Left ventricle myocardium inferior (tissue), 1 donor: ENCODE measurements around the gene RPRD2. TPM values are rescaled to one million over a fixed set of nuclear protein-coding genes. Genes with fewer than 3 reads are reported as not detected.
"Not testable (repeated sequence)": the region's sequence is repeated elsewhere in the genome, so short reads cannot be mapped to it uniquely, and the experiment has no call there.

Source experiments
- DNase-seq: peaks from one replicate; pipeline ENCODE4 v3.0.0-alpha.2; 2020
- H3K27ac ChIP-seq: fragments of 200-600 bp; replicated peaks from 2 replicates; pipeline ENCODE4 v1.8.0; 2021
- H3K27me3 ChIP-seq: fragments of 200-600 bp; 2 replicates; pipeline ENCODE4 v1.8.0; 2021; ENCODE audit warnings: low read depth
- H3K36me3 ChIP-seq: fragments of 200-600 bp; 2 replicates; pipeline ENCODE4 v1.8.0; 2021
- H3K4me1 ChIP-seq: fragments of 200-600 bp; 2 replicates; pipeline ENCODE4 v1.8.0; 2021
- H3K4me3 ChIP-seq: fragments of 200-600 bp; 2 replicates; pipeline ENCODE4 v1.8.0; 2021; ENCODE audit warnings: mild to moderate bottlenecking, moderate library complexity
- H3K9me3 ChIP-seq: fragments of 200-600 bp; replicated peaks from 2 replicates; pipeline ENCODE4 v1.8.0; 2021
- CTCF ChIP-seq: fragments of 200-600 bp; IDR thresholded peaks from 2 replicates; pipeline ENCODE4 v1.8.0; 2021; ENCODE audit warnings: antibody characterized with exemption, mild to moderate bottlenecking, borderline replicate concordance
- intact Hi-C: fragments of 100-400 bp; cut with micrococcal nuclease; formaldehyde crosslinking; loops from one replicate; pipeline ENCODE4 v1.11.0; 2022
- total RNA-seq: library from RNA; stranded (reverse); fragmentation: NEBNext Ultra II Directional; extraction: Animal tissue kit (Norgen Biotek cat#: 25700); gene quantifications from one replicate; pipeline ENCODE4 v1.2.1, GENCODE V29; 2021
- donor health status: DM: no; HTN: yes; CAD: no; lungs with severe emphysema.

Gene RPRD2
- total RNA-seq, 1 donor from 2014 or later: 22.9 TPM

GRCh38 chr1:150392627-150393026, 28.7 kb downstream of the RPRD2 start:
- H3K36me3 ChIP-seq: no peaks in the 10 kb centered on the region
- no peaks in the 10 kb centered on the region for H3K27me3 ChIP-seq
- no peak overlapping the region for H3K4me3 ChIP-seq
- H3K27ac ChIP-seq: no peak overlapping the region
- intact Hi-C loops: no loop called here
- no peak for TF ChIP-seq CTCF
- peaks cover 20% of the 10 kb centered on the region for H3K4me1 ChIP-seq
- no peak for DNase-seq
- H3K9me3 ChIP-seq: peaks cover 16% of the 10 kb centered on the region

- Histone ChIP-seq H3K4me1 (peaks cover 12% of the 10 kb centered on the region), H3K9me3 (peaks cover 16% of the 10 kb centered on the region)
- H3K27me3 ChIP-seq, H3K27ac ChIP-seq, intact Hi-C loops, H3K36me3 ChIP-seq, H3K4me3 ChIP-seq, DNase-seq: not testable (repeated sequence)
Measured at GRCh38 chr1:150395115-150395514, 31.2 kb downstream of the RPRD2 start.

- H3K36me3 ChIP-seq: no peaks in the 10 kb centered on the region
- H3K27ac ChIP-seq: no peak overlapping the region
- intact Hi-C loops: no loop called here
- no peak overlapping the region for H3K4me3 ChIP-seq
- peaks cover 16% of the 10 kb centered on the region for H3K9me3 ChIP-seq
- H3K4me1 ChIP-seq: no peaks in the 10 kb centered on the region
- no peak for DNase-seq
- no peaks in the 10 kb centered on the region for H3K27me3 ChIP-seq
- no peak for TF ChIP-seq CTCF
Measured at GRCh38 chr1:150397392-150398032, 33.6 kb downstream of the RPRD2 start.

GRCh38 chr1:150404465-150404864, 40.5 kb downstream of the RPRD2 start:
- H3K9me3 ChIP-seq: no peaks in the 10 kb centered on the region
- intact Hi-C loops: no loop called here
- no peaks in the 10 kb centered on the region for H3K27me3 ChIP-seq
- TF ChIP-seq CTCF: no peak
- peaks cover 18% of the 10 kb centered on the region for H3K4me1 ChIP-seq
- H3K27ac ChIP-seq: no peak overlapping the region
- no peaks in the 10 kb centered on the region for H3K36me3 ChIP-seq
- no peak for DNase-seq
- H3K4me3 ChIP-seq: no peak overlapping the region

- no peaks in the 10 kb centered on the region for H3K36me3 ChIP-seq
- H3K4me1 ChIP-seq: peaks cover 30% of the 10 kb centered on the region
- H3K27me3 ChIP-seq: no peaks in the 10 kb centered on the region
- no peaks in the 10 kb centered on the region for H3K9me3 ChIP-seq
- H3K27ac ChIP-seq: no peak overlapping the region
- no peak overlapping the region for H3K4me3 ChIP-seq
- TF ChIP-seq CTCF: no peak
- DNase-seq: no peak
- intact Hi-C loops: no loop called here
Measured at GRCh38 chr1:150405660-150406059, 41.7 kb downstream of the RPRD2 start.

GRCh38 chr1:150406483-150406882, 42.5 kb downstream of the RPRD2 start:
- no peak for TF ChIP-seq CTCF
- Histone ChIP-seq H3K27me3 (no peaks in the 10 kb centered on the region), H3K27ac (no peak overlapping the region), H3K36me3 (no peaks in the 10 kb centered on the region), H3K4me3 (no peak overlapping the region), H3K9me3 (no peaks in the 10 kb centered on the region), H3K4me1 (peaks cover 32% of the 10 kb centered on the region)
- intact Hi-C loops: no loop called here
- DNase-seq: no peak
